GM12891 (cell line): ENCODE measurements around the gene ACP5.

ENCODE experiments used
- POLR2A ChIP-seq: IDR thresholded peaks from 2 replicates; pipeline ENCODE4 v1.6.1; 2011; ENCODE audit warnings: low read depth, low read length, control low read depth
- POLR2AphosphoS5 ChIP-seq: IDR thresholded peaks from 2 replicates; pipeline ENCODE4 v1.6.1; 2011; ENCODE audit warnings: low read depth, low read length, control low read depth
- SPI1 ChIP-seq: IDR thresholded peaks from 2 replicates; pipeline ENCODE4 v1.6.1; 2011; ENCODE audit warnings: low read depth, low read length, control low read depth

DNA sequence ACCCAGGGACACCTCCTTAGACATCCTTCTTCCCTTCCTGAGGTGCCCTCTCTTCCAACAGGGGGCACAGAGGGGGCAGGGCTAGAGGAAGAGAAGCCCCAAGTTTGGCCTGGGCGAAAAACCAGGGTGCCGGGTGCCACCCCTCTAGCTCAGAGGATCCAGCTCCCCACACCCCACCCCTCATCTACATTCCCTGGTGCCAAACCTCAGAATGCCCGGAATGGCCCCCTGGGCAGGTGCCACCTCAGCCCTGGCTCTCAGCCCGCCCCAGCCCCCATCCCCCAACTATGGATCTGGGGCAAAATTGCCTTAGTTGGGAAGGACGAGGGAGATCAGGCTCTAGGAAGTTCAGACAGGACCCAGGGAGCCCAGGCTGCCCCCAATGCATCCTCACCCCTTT, 36.8 kb downstream of the ACP5 start:
- TF ChIP-seq POLR2AphosphoS5, result no peak
- no peak for TF ChIP-seq POLR2A
- TF ChIP-seq SPI1, result no peak
